Measurements from ENCODE around the gene RTN4IP1.
"Not testable (repeated sequence)": the region's sequence is repeated elsewhere in the genome, so short reads cannot be mapped to it uniquely, and the experiment has no call there.

The RTN4IP1 gene

DNA sequence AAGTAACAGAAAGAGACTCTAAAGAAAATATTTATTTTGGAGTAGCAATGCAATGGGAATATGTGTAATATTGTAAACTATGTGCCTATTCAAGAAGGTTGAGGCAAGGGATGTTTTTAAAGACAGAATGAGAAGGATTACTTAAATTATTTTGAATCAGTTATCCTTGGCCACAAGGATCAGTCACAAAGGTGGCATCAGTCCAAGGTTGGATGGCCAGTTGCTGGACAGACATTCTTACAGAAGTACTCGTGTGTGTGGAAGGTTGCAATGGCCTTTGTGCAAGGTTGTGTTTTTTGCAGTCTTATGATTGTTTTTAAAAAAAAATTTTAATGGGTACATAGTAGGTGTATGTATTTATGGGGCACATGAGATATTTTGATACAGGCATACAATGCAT lies 2.0 kb upstream of the RTN4IP1 start:
- POLR2A ChIA-PET: no interaction called here
- CTCF ChIA-PET: no interaction called here
- TF ChIP-seq, protein P1, sequence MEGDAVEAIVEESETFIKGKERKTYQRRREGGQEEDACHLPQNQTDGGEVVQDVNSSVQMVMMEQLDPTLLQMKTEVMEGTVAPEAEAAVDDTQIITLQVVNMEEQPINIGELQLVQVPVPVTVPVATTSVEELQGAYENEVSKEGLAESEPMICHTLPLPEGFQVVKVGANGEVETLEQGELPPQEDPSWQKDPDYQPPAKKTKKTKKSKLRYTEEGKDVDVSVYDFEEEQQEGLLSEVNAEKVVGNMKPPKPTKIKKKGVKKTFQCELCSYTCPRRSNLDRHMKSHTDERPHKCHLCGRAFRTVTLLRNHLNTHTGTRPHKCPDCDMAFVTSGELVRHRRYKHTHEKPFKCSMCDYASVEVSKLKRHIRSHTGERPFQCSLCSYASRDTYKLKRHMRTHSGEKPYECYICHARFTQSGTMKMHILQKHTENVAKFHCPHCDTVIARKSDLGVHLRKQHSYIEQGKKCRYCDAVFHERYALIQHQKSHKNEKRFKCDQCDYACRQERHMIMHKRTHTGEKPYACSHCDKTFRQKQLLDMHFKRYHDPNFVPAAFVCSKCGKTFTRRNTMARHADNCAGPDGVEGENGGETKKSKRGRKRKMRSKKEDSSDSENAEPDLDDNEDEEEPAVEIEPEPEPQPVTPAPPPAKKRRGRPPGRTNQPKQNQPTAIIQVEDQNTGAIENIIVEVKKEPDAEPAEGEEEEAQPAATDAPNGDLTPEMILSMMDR (IDR thresholded peaks at IDR 0.05; ENCODE audit: insufficient read depth, low read length, missing control alignments): no peak
- H3K4me3 ChIP-seq (ENCODE audit: low read depth, low read length): no peak overlapping the region
- no peak for DNase-seq (ENCODE audit: low read depth, low spot score)

DNA sequence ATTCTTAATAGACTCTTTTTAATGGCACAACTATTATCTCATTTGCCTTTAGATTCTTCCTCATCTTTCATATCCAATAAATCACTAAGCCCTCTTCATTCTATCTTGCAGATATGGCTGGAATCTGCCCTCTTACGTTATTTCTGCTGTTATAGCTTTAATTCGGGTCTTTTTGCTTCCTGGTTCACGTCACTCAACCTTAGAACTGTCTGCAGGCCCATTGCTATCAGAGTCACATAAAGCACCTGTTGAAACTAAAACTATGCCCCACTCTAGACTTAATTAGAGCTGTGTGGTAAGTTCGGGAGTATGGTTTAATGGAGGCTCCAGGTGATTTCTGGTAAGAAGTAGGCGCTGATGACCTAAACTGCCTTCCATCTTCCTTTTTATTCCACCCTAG lies 1.1 kb upstream of the RTN4IP1 start:
- TF ChIP-seq, protein P1 (IDR thresholded peaks at IDR 0.05; ENCODE audit: insufficient read depth, low read length, missing control alignments): no peak
- DNase-seq (ENCODE audit: low read depth, low spot score): no peak
- CTCF ChIA-PET: interaction anchor here (1.0 to 1.7 kb wide), 3 partner anchors 10 to 296 kb away, joined by 3 to 5 read pairs (median 4); no protein-coding TSS in a partner anchor

DNA sequence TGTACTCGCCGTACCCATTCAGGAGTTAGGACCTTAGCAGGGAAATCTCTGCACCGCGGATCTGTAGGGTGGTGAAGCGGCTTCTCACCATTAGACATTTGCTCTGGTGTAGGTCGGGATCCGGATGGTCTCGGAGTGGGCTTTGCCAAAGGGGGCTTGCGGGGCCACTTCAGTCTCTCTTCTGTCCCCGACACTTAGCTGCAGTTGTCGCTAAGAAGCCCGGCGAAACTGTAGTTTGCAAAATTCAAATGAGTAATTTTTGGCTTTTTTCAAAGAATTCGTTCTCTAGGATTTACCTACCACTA lies 513 bp upstream of the RTN4IP1 start:
- no peak for DNase-seq (ENCODE audit: low read depth, low spot score)
- ChIA-PET CTCF (interaction anchor here (1.3 to 1.7 kb wide), 2 partner anchors 9 to 11 kb away, joined by 4 to 5 read pairs; no protein-coding TSS in a partner anchor), POLR2A (no interaction called here)
- H3K4me3 ChIP-seq (ENCODE audit: low read depth, low read length): peak overlapping the region; percentile 96
- TF ChIP-seq, protein P1 (IDR thresholded peaks at IDR 0.05; ENCODE audit: insufficient read depth, low read length, missing control alignments): no peak

More for the DNA sequence above, 1.1 kb upstream of the RTN4IP1 start:
- POLR2A ChIA-PET: no interaction called here
- H3K4me3 ChIP-seq (ENCODE audit: low read depth, low read length): peak overlapping the region; percentile 96

DNA sequence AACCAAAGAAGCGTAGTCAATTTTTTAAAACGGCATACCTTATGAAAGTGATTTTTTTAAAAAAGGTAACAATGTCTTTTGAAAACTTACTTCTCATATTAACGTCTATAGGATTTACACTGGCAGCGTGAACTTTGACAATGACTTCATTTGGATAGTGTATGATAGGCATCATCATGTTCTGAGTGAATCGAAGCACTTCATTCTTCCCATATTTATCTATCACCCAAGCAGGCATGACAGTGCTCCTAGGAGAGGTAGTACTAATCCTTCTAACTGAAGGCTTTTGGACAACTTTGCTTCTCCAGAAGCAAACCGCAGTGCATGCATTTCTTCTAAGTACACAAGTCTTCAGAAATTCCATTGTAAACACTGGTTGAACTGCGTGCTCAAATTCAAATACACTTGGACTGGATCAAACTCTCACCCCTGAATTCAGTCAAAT lies 618 bp downstream of the RTN4IP1 start:
- CTCF ChIA-PET: interaction anchor here (1.4 to 1.6 kb wide), 2 partner anchors 10 to 62 kb away, joined by 4 read pairs; no protein-coding TSS in a partner anchor
- peak overlapping the region; percentile 96 for H3K4me3 ChIP-seq (ENCODE audit: low read depth, low read length)
- no peak for DNase-seq (ENCODE audit: low read depth, low spot score)
- TF ChIP-seq, protein P1 (IDR thresholded peaks at IDR 0.05; ENCODE audit: insufficient read depth, low read length, missing control alignments): no peak
- POLR2A ChIA-PET: interaction anchor here (0.7 kb wide), 1 partner anchor 8 kb away, joined by 3 read pairs; no protein-coding TSS in a partner anchor

DNA sequence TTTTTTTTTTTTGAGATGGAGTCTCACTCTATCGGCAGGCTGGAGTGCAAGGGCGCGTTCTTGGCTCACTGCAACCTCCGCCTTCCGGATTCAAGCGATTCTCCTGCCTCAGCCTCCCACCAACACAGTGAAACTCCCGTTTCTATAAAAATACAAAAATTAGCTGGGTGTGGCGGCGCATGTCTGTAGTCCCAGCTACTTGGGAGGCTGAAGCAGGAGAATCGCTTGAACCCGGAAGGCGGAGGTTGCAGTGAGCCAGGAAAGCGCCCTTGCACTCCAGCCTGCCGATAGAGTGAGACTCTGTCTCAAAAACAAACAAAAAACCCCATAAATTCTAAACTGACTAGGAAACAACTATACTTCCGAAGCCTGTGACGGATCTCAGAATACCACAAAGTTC lies 1.5 kb downstream of the RTN4IP1 start:
- CTCF ChIA-PET: interaction anchor here (0.7 to 1.6 kb wide), 4 partner anchors 9 to 74 kb away, joined by 3 to 4 read pairs (median 4); no protein-coding TSS in a partner anchor
- POLR2A ChIA-PET; DNase-seq (ENCODE audit: low read depth, low spot score); H3K4me3 ChIP-seq (ENCODE audit: low read depth, low read length): not testable (repeated sequence)

DNA sequence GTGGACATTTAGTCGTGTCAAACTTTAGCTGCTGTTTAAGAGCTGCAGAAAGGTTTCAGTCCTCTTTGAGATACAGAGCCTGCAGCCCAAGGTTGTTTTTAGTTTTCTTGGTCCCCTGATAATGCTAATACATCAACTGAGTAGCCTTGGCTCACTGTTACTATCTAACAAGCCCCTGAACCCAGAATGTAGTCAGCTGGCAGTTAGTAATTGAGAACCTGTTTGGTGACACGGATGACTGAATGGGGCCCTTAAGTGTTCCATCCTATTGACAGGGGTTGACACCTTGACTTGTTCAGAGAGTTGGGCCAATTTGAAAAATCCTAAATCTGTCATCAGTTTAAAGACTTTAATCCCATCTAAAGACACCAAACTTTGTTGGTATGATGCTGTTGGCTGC lies 2.8 kb downstream of the RTN4IP1 start:
- H3K4me3 ChIP-seq (ENCODE audit: low read depth, low read length): no peak overlapping the region
- TF ChIP-seq, protein P1 (IDR thresholded peaks at IDR 0.05; ENCODE audit: insufficient read depth, low read length, missing control alignments): no peak
- POLR2A ChIA-PET: interaction anchor here (0.7 kb wide), 1 partner anchor 490 kb away, joined by 3 read pairs; no protein-coding TSS in a partner anchor
- CTCF ChIA-PET: interaction anchor here (1.2 kb wide), 1 partner anchor 60 kb away, joined by 3 read pairs; no protein-coding TSS in a partner anchor
- DNase-seq (ENCODE audit: low read depth, low spot score): no peak

DNA sequence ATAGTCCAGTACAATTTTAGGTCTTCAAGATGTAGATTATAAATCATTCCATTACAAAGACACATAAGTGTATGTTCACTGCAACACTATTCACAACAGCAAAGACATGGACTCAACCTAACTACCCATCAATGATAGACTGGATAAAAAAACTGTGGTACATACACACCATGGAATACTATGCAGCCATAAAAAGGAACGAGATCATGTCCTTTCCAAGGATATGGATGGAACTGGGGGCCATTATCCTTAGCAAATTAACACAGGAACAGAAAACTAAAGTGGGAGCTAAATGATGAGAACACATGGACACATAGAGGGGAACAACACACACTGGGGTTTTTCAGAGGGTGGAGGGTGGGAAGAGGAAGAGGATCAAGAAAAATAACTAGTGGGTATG lies 6.3 kb downstream of the RTN4IP1 start:
- no peak overlapping the region for H3K4me3 ChIP-seq (ENCODE audit: low read depth, low read length)
- CTCF ChIA-PET: interaction anchor here (0.6 to 5.9 kb wide), 3 partner anchors 10 to 264 kb away, joined by 3 to 37 read pairs (median 6); no protein-coding TSS in a partner anchor
- no peak for DNase-seq (ENCODE audit: low read depth, low spot score)
- TF ChIP-seq, protein P1 (IDR thresholded peaks at IDR 0.05; ENCODE audit: insufficient read depth, low read length, missing control alignments): no peak
- POLR2A ChIA-PET: no interaction called here

Measured in AG04449 (cell line).